Gastroesophageal sphincter (tissue), 3 donors: Measurements from ENCODE around the gene AVPR2.

Source experiments
- CTCF ChIP-seq, 4 experiments: fragments of 200-600 bp in 2 of 4; fragments of 450-650 bp in 2 of 4; sonication (generic) in 1 of 4; IDR thresholded peaks; one replicate each; pipeline ENCODE4 v1.5.1; 2017 to 2019; ENCODE audit warnings: antibody characterized with exemption in 4 of 4, mild to moderate bottlenecking in 2 of 4, moderate library complexity in 2 of 4
- EP300 ChIP-seq: sonication (generic); formaldehyde crosslinking; IDR thresholded peaks from one replicate; pipeline ENCODE4 v1.6.1; 2017; ENCODE audit warnings: antibody characterized with exemption, mild to moderate bottlenecking
- POLR2A ChIP-seq, 2 donors: fragments of 450-650 bp; IDR thresholded peaks; one replicate each; pipeline ENCODE4 v1.6.1; 2017; ENCODE audit warnings: antibody characterized with exemption in 2 of 2, mild to moderate bottlenecking in 2 of 2, moderate library complexity in 1 of 2

GRCh38 chrX:153934148-153934761 lies 29.8 kb downstream of the AVPR2 start:
- no peak for TF ChIP-seq CTCF (IDR thresholded peaks at IDR 0.05)
- TF ChIP-seq POLR2A (IDR thresholded peaks at IDR 0.05), result no peak
- TF ChIP-seq EP300, result no peak
